Measurements from ENCODE around the gene CSNK2A1. TPM values are rescaled to one million over a fixed set of nuclear protein-coding genes. Genes with fewer than 3 reads are reported as not detected.

The CSNK2A1 gene
- polyA plus RNA-seq (2011; rRNA removed) (71.5 and 95.3 TPM in 2 replicates), polyA minus RNA-seq (2011; rRNA and poly(A)+ RNA removed) (95.8 and 121 TPM in 2 replicates)

- TF ChIP-seq, protein P1, sequence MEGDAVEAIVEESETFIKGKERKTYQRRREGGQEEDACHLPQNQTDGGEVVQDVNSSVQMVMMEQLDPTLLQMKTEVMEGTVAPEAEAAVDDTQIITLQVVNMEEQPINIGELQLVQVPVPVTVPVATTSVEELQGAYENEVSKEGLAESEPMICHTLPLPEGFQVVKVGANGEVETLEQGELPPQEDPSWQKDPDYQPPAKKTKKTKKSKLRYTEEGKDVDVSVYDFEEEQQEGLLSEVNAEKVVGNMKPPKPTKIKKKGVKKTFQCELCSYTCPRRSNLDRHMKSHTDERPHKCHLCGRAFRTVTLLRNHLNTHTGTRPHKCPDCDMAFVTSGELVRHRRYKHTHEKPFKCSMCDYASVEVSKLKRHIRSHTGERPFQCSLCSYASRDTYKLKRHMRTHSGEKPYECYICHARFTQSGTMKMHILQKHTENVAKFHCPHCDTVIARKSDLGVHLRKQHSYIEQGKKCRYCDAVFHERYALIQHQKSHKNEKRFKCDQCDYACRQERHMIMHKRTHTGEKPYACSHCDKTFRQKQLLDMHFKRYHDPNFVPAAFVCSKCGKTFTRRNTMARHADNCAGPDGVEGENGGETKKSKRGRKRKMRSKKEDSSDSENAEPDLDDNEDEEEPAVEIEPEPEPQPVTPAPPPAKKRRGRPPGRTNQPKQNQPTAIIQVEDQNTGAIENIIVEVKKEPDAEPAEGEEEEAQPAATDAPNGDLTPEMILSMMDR (IDR thresholded peaks at IDR 0.05; ENCODE audit: insufficient read depth, low read depth, low read length), result no peak
- no peaks in the 10 kb centered on the region for H3K36me3 ChIP-seq (ENCODE audit: control insufficient read depth, insufficient read depth, low read length)
- ChIA-PET POLR2A (no interaction called here), CTCF (interaction anchor here (0.8 to 2.2 kb wide), 4 partner anchors 17 to 102 kb away, joined by 3 to 7 read pairs (median 6); no protein-coding TSS in a partner anchor)
- H3K27me3 ChIP-seq (ENCODE audit: control insufficient read depth, insufficient read depth, low read length), result no peaks in the 10 kb centered on the region
- peak within 1 kb of the TSS; percentile 89 for H3K4me3 ChIP-seq (ENCODE audit: low read depth, low read length)
- peak; percentile 74 for DNase-seq (ENCODE audit: low read depth)
Observed at GRCh38 chr20:543369-544152, at the start of gene CSNK2A1. CSNK2A1 (minus strand) TSS chr20:543790; CDS start chr20:508551, 35,239 bp downstream.

DNA sequence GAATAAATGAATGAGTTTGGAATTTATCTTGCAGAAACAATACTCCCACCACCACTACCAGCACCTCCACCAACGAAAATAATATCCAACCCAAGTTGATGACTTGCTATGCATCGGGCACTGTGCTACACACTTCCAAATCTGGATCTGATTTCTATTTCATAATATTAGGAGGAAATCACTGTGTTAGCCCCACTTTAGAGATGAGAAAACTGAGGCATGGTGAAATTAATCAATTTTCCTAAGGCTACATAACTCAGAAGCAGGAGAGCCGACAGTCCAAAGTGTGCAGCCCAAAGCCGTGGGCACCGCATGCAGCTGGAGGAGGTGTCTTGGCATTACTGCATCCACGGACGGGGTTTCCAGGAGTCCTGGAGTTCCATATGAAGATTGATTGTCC, 48.9 kb upstream of the CSNK2A1 start:
- Histone ChIP-seq H3K36me3 (ENCODE audit: control insufficient read depth, insufficient read depth, low read length) (no peaks in the 10 kb centered on the region), H3K27me3 (ENCODE audit: control insufficient read depth, insufficient read depth, low read length) (peaks cover 1% of the 10 kb centered on the region; the same call in 1 of the 2 replicates), H3K4me3 (ENCODE audit: low read depth, low read length) (no peak overlapping the region)
- no peak for DNase-seq (ENCODE audit: low read depth)
- CTCF ChIA-PET, result interaction anchor here (0.6 kb wide), 1 partner anchor 11 kb away, joined by 3 read pairs; no protein-coding TSS in a partner anchor
- POLR2A ChIA-PET, result no interaction called here
- TF ChIP-seq, protein P1 (IDR thresholded peaks at IDR 0.05; ENCODE audit: insufficient read depth, low read depth, low read length), result no peak

DNA sequence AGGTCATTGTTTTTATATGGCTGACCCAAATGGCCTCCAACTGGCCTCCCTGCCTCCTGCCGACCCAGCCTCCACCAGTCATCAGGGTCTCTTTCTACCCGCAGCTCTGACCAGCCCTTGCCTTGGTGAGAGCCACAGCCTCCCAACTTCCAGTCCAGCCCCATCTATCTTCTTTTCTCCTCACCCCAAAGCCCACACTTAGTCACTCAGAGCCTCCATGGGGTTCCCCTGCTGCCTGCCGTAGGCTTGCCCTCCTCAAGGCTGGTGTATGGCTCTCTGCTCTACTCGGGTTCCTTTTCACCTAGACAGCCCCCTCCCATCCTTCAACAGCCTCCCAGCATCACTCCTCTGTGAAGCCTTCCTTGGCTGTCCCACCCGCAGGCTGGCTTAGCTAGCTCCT, 48.4 kb upstream of the CSNK2A1 start:
- ChIA-PET POLR2A (no interaction called here), CTCF (interaction anchor here (0.6 kb wide), 1 partner anchor 11 kb away, joined by 3 read pairs; no protein-coding TSS in a partner anchor)
- H3K27me3 ChIP-seq (ENCODE audit: control insufficient read depth, insufficient read depth, low read length), result peaks cover 1% of the 10 kb centered on the region; the same call in 1 of the 2 replicates
- H3K4me3 ChIP-seq (ENCODE audit: low read depth, low read length), result no peak overlapping the region
- TF ChIP-seq, protein P1 (IDR thresholded peaks at IDR 0.05; ENCODE audit: insufficient read depth, low read depth, low read length), result no peak
- H3K36me3 ChIP-seq (ENCODE audit: control insufficient read depth, insufficient read depth, low read length), result no peaks in the 10 kb centered on the region
- no peak for DNase-seq (ENCODE audit: low read depth)

- ChIA-PET CTCF (no interaction called here), POLR2A (no interaction called here)
- no peak for DNase-seq (ENCODE audit: low read depth)
- Histone ChIP-seq H3K4me3 (ENCODE audit: low read depth, low read length) (no peak overlapping the region), H3K36me3 (ENCODE audit: control insufficient read depth, insufficient read depth, low read length) (no peaks in the 10 kb centered on the region), H3K27me3 (ENCODE audit: control insufficient read depth, insufficient read depth, low read length) (peaks cover 1% of the 10 kb centered on the region; the same call in 1 of the 2 replicates)
- TF ChIP-seq, protein P1 (IDR thresholded peaks at IDR 0.05; ENCODE audit: insufficient read depth, low read depth, low read length), result no peak
Observed at GRCh38 chr20:588932-589672, 45.5 kb upstream of the CSNK2A1 start.

- DNase-seq (ENCODE audit: low read depth), result no peak
- POLR2A ChIA-PET, result no interaction called here
- H3K36me3 ChIP-seq (ENCODE audit: control insufficient read depth, insufficient read depth, low read length), result no peaks in the 10 kb centered on the region
- peaks cover 1% of the 10 kb centered on the region; the same call in 1 of the 2 replicates for H3K27me3 ChIP-seq (ENCODE audit: control insufficient read depth, insufficient read depth, low read length)
- CTCF ChIA-PET, result no interaction called here
- TF ChIP-seq, protein P1 (IDR thresholded peaks at IDR 0.05; ENCODE audit: insufficient read depth, low read depth, low read length), result no peak
- no peak overlapping the region for H3K4me3 ChIP-seq (ENCODE audit: low read depth, low read length)
Observed at GRCh38 chr20:588476-588875, 44.9 kb upstream of the CSNK2A1 start.
